Smooth muscle cell of the brain vasculature (primary cell): ENCODE data around the gene GAK.

ENCODE experiments used
- DNase-seq: peaks from one replicate; pipeline ENCODE4 v3.0.0-alpha.2; 2012; ENCODE audit warnings: low read depth, low spot score

GAK gene

GRCh38 chr4:830601-831482 is 101.3 kb downstream of the GAK start:
- no peak for DNase-seq

- DNase-seq, result no peak
Observed at GRCh38 chr4:829761-830600, 102.1 kb downstream of the GAK start.

GRCh38 chr4:829291-829690 is 102.8 kb downstream of the GAK start:
- DNase-seq, result no peak

GRCh38 chr4:828641-829271 is 103.4 kb downstream of the GAK start:
- DNase-seq, result no peak

- no peak for DNase-seq
Observed at GRCh38 chr4:827209-828081, 104.7 kb downstream of the GAK start.

- no peak for DNase-seq
Observed at GRCh38 chr4:826508-827208, 105.5 kb downstream of the GAK start.

- no peak for DNase-seq
Observed at GRCh38 chr4:825971-826330, 106.2 kb downstream of the GAK start, which contains the start of gene CPLX1. TSS of gene CPLX1 (minus strand) at chr4:826129. CDS start at chr4:824522, 1,607 bp downstream.

GRCh38 chr4:825063-825970 is 106.8 kb downstream of the GAK start:
- no peak for DNase-seq

GRCh38 chr4:824461-825062 is 107.6 kb downstream of the GAK start:
- DNase-seq, result no peak

- no peak for DNase-seq
Observed at GRCh38 chr4:823761-824460, 108.2 kb downstream of the GAK start.

GRCh38 chr4:823176-823760 is 108.8 kb downstream of the GAK start:
- DNase-seq, result no peak

- no peak for DNase-seq
Observed at GRCh38 chr4:822361-823175, 109.5 kb downstream of the GAK start.

GRCh38 chr4:821631-822030 is 110.5 kb downstream of the GAK start:
- DNase-seq, result no peak

GRCh38 chr4:821181-821591 is 110.9 kb downstream of the GAK start:
- no peak for DNase-seq

- DNase-seq, result no peak
Observed at GRCh38 chr4:820230-821172, 111.6 kb downstream of the GAK start.
